H9 (cell line): Measurements from ENCODE around the gene DCAF17. TPM values are rescaled to one million over a fixed set of nuclear protein-coding genes. Genes with fewer than 3 reads are reported as not detected.

Experiments
- DNase-seq: peaks from one replicate; pipeline ENCODE4 v3.0.0-alpha.2; 2017
- H2AFZ ChIP-seq: one replicate; pipeline ENCODE4 v1.6.1; 2013; ENCODE audit warnings: mild to moderate bottlenecking, low read length, control low read depth, moderate library complexity
- H2AK5ac ChIP-seq: 2 replicates; pipeline ENCODE4 v1.6.1; 2013; ENCODE audit warnings: low read length, control low read depth, mixed read lengths; ENCODE audit not compliant: insufficient read length
- H2BK120ac ChIP-seq: one replicate; pipeline ENCODE4 v1.6.1; 2013; ENCODE audit warnings: low read depth, mild to moderate bottlenecking, low read length, control low read depth, inconsistent platforms; ENCODE audit not compliant: poor library complexity, severe bottlenecking
- H2BK12ac ChIP-seq: 2 replicates; pipeline ENCODE4 v1.6.1; 2013; ENCODE audit warnings: low read length, control low read depth, mixed read lengths, low read depth; ENCODE audit not compliant: insufficient read length
- H2BK15ac ChIP-seq: 2 replicates; pipeline ENCODE4 v1.6.1; 2013; ENCODE audit warnings: low read depth, low read length, control low read depth
- H2BK20ac ChIP-seq: one replicate; pipeline ENCODE4 v1.6.1; 2013; ENCODE audit warnings: low read depth, mild to moderate bottlenecking, low read length, control low read depth, inconsistent platforms; ENCODE audit not compliant: poor library complexity, severe bottlenecking
- H2BK5ac ChIP-seq: 2 replicates; pipeline ENCODE4 v1.6.1; 2013; ENCODE audit warnings: low read length, control low read depth, mixed read lengths; ENCODE audit not compliant: insufficient read length
- H3K14ac ChIP-seq: 2 replicates; pipeline ENCODE4 v1.6.1; 2013; ENCODE audit warnings: low read length, control low read depth; ENCODE audit not compliant: insufficient read depth
- H3K18ac ChIP-seq: 2 replicates; pipeline ENCODE4 v1.6.1; 2013; ENCODE audit warnings: low read depth, mild to moderate bottlenecking, mixed read lengths, low read length, control low read depth; ENCODE audit not compliant: insufficient read length
- H3K23ac ChIP-seq: 2 replicates; pipeline ENCODE4 v1.6.1; 2013; ENCODE audit warnings: low read length, control low read depth, mixed read lengths, low read depth; ENCODE audit not compliant: insufficient read length
- H3K23me2 ChIP-seq: 2 replicates; pipeline ENCODE4 v1.6.1; 2013; ENCODE audit warnings: low read depth, mild to moderate bottlenecking, mixed read lengths, low read length, control low read depth; ENCODE audit not compliant: insufficient read length, poor library complexity, severe bottlenecking
- H3K27ac ChIP-seq: 2 replicates; pipeline ENCODE4 v1.5.1; 2013; ENCODE audit warnings: low read length, control low read depth, mixed read lengths, low read depth; ENCODE audit not compliant: insufficient read length
- H3K27me3 ChIP-seq: 2 replicates; pipeline ENCODE4 v1.6.1; 2013; ENCODE audit warnings: low read length, control low read depth, inconsistent platforms; ENCODE audit not compliant: insufficient read depth
- H3K4ac ChIP-seq: 2 replicates; pipeline ENCODE4 v1.6.1; 2013; ENCODE audit warnings: low read depth, mild to moderate bottlenecking, control low read depth, inconsistent platforms, low read length, moderate library complexity
- H3K4me1 ChIP-seq: 2 replicates; pipeline ENCODE4 v1.6.1; 2013; ENCODE audit warnings: low read length, control low read depth, inconsistent platforms; ENCODE audit not compliant: insufficient read depth
- H3K4me2 ChIP-seq: 2 replicates; pipeline ENCODE4 v1.6.1; 2013; ENCODE audit warnings: low read length, control low read depth, mixed read lengths; ENCODE audit not compliant: insufficient read length, insufficient read depth
- H3K56ac ChIP-seq: 2 replicates; pipeline ENCODE4 v1.6.1; 2013; ENCODE audit warnings: low read depth, mild to moderate bottlenecking, mixed read lengths, low read length, control low read depth; ENCODE audit not compliant: insufficient read length
- H3K79me1 ChIP-seq: 2 replicates; pipeline ENCODE4 v1.6.1; 2013; ENCODE audit warnings: low read depth, mild to moderate bottlenecking, moderate library complexity, low read length, control low read depth, inconsistent platforms; ENCODE audit not compliant: insufficient read depth, poor library complexity, severe bottlenecking
- H3K79me2 ChIP-seq: 2 replicates; pipeline ENCODE4 v1.6.1; 2013; ENCODE audit warnings: low read length, control low read depth, inconsistent platforms; ENCODE audit not compliant: insufficient read depth
- H3K9ac ChIP-seq: 2 replicates; pipeline ENCODE4 v1.6.1; 2013; ENCODE audit warnings: low read length, control low read depth, mixed read lengths; ENCODE audit not compliant: insufficient read length; ENCODE audit errors: extremely low read depth
- H3K9me3 ChIP-seq: one replicate; pipeline ENCODE4 v1.6.1; 2013; ENCODE audit warnings: low read depth, low read length, inconsistent platforms; ENCODE audit not compliant: control insufficient read depth
- H3T11ph ChIP-seq: one replicate; pipeline ENCODE4 v1.6.1; 2013; ENCODE audit warnings: mild to moderate bottlenecking, low read length, control low read depth, inconsistent platforms
- H4K20me1 ChIP-seq: one replicate; pipeline ENCODE4 v1.6.1; 2013; ENCODE audit not compliant: control insufficient read depth, insufficient read length, insufficient read depth
- H4K5ac ChIP-seq: 2 replicates; pipeline ENCODE4 v1.6.1; 2013; ENCODE audit warnings: low read depth, mild to moderate bottlenecking, mixed read lengths, low read length, control low read depth; ENCODE audit not compliant: insufficient read length
- H4K8ac ChIP-seq: replicated peaks from 2 replicates; pipeline ENCODE4 v1.6.1; 2013; ENCODE audit warnings: low read length, control low read depth, mixed read lengths, low read depth; ENCODE audit not compliant: insufficient read length
- H4K91ac ChIP-seq: 2 replicates; pipeline ENCODE4 v1.6.1; 2013; ENCODE audit warnings: low read depth, mild to moderate bottlenecking, moderate library complexity, mixed read lengths, low read length, control low read depth; ENCODE audit not compliant: insufficient read length
- H3K27ac Mint-ChIP-seq, 3 experiments: 2 replicates in 2 of 3; 3 replicates in 1 of 3; pipeline ENCODE4 v1.8.0; 2020 to 2021; ENCODE audit warnings: mixed read lengths in 3 of 3, mild to moderate bottlenecking in 1 of 3, moderate library complexity in 1 of 3
- H3K27me3 Mint-ChIP-seq: 2 replicates; pipeline ENCODE4 v1.8.0; 2021; ENCODE audit warnings: low read depth, mild to moderate bottlenecking, moderate library complexity, mixed read lengths
- H3K36me3 Mint-ChIP-seq, 3 experiments: 2 replicates in 2 of 3; 3 replicates in 1 of 3; pipeline ENCODE4 v1.8.0; 2020 to 2021; ENCODE audit warnings: low read depth in 3 of 3, mixed read lengths in 3 of 3; ENCODE audit not compliant: insufficient read depth in 1 of 3
- H3K4me1 Mint-ChIP-seq, 2 experiments: 2 replicates each; pipeline ENCODE4 v1.8.0; 2020; ENCODE audit warnings: mixed read lengths in 2 of 2
- H3K4me3 Mint-ChIP-seq, 2 experiments: 2 replicates in 1 of 2; 3 replicates in 1 of 2; pipeline ENCODE4 v1.8.0; 2020 to 2021; ENCODE audit warnings: mild to moderate bottlenecking in 2 of 2, mixed read lengths in 2 of 2, moderate library complexity in 1 of 2
- H3K9me3 Mint-ChIP-seq, 2 experiments: 2 replicates in 1 of 2; 3 replicates in 1 of 2; pipeline ENCODE4 v1.8.0; 2020; ENCODE audit warnings: mild to moderate bottlenecking in 2 of 2, mixed read lengths in 2 of 2, moderate library complexity in 1 of 2
- WGBS: extraction: QIAGEN DNeasy Blood & Tissue Kit; methylation state at CpG from one replicate; pipeline ENCODE4 v1.1.7; 2013; ENCODE audit warnings: missing lambda C conversion rate, low lambda C conversion rate, mixed read lengths; ENCODE audit not compliant: insufficient read length; ENCODE audit errors: extremely low coverage; 5-methylcytosine and 5-hydroxymethylcytosine counted together
- total RNA-seq: library from RNA; stranded (reverse); gene quantifications from 2 replicates; pipeline ENCODE4 v1.2.1, GENCODE V29; 2021
- TF ChIP-seq, protein P1 (sequence below): fragments of 200-600 bp; sonication (generic); conservative IDR thresholded peaks from 3 replicates; pipeline ENCODE4 v1.8.0; 2021; ENCODE audit warnings: antibody characterized with exemption, mild to moderate bottlenecking

Gene DCAF17
- total RNA-seq, 1 experiment from 2014 or later = 28.1 TPM

DNA sequence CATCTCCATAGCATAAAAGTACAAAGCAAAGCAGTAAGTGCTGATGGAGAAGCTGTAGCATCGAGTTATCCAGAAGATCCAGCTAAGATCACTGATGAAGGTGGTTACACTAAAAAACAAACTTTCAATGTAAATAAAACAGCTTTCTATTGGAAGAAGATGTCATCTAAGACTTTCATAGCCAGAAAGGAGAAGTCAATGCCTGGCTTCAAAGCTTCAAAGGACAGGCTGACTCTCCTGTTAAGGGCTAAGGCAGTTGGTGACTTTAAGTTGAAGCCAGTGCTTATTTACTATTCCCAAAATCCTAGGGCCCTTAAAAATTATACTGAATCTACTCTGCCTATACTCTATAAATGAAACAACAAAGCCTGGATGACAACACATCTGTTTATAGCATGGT is 44.2 kb upstream of the DCAF17 start:
- H3K56ac ChIP-seq = no peak overlapping the region
- H3K4me1 ChIP-seq = peaks cover 9% of the 10 kb centered on the region; the same call in 1 of the 2 replicates
- H3K4me2 ChIP-seq = no peak overlapping the region
- no peak overlapping the region for H2BK20ac ChIP-seq
- no peaks in the 10 kb centered on the region; the same call in 1 of the 2 replicates for H3K79me2 ChIP-seq
- Mint-ChIP-seq H3K36me3 (peaks cover 0 to 5% (median 3%) of the 10 kb centered on the region in 3 experiments; a peak in 1 of 7 replicates), H3K4me3 (no peak overlapping the region), H3K9me3 (no peaks in the 10 kb centered on the region), H3K27me3 (no peaks in the 10 kb centered on the region), H3K4me1 (peaks cover 53 to 56% of the 10 kb centered on the region in 2 experiments), H3K27ac (no peak overlapping the region)
- no peak overlapping the region for H3K27ac ChIP-seq
- H4K91ac ChIP-seq = no peak overlapping the region
- H2BK15ac ChIP-seq = no peak overlapping the region
- no peak overlapping the region for H3K4ac ChIP-seq
- no peak overlapping the region for H3T11ph ChIP-seq
- no peak overlapping the region for H2AK5ac ChIP-seq
- H4K8ac ChIP-seq = no peak overlapping the region
- no peak for DNase-seq
- H4K5ac ChIP-seq = no peak overlapping the region
- no peaks in the 10 kb centered on the region for H3K9me3 ChIP-seq
- H2BK5ac ChIP-seq = no peak overlapping the region
- H4K20me1 ChIP-seq = no peaks in the 10 kb centered on the region
- no peaks in the 10 kb centered on the region for H3K27me3 ChIP-seq
- H2BK12ac ChIP-seq = no peak overlapping the region
- H3K79me1 ChIP-seq = no peaks in the 10 kb centered on the region
- no peaks in the 10 kb centered on the region for H3K23me2 ChIP-seq
- TF ChIP-seq, protein P1, sequence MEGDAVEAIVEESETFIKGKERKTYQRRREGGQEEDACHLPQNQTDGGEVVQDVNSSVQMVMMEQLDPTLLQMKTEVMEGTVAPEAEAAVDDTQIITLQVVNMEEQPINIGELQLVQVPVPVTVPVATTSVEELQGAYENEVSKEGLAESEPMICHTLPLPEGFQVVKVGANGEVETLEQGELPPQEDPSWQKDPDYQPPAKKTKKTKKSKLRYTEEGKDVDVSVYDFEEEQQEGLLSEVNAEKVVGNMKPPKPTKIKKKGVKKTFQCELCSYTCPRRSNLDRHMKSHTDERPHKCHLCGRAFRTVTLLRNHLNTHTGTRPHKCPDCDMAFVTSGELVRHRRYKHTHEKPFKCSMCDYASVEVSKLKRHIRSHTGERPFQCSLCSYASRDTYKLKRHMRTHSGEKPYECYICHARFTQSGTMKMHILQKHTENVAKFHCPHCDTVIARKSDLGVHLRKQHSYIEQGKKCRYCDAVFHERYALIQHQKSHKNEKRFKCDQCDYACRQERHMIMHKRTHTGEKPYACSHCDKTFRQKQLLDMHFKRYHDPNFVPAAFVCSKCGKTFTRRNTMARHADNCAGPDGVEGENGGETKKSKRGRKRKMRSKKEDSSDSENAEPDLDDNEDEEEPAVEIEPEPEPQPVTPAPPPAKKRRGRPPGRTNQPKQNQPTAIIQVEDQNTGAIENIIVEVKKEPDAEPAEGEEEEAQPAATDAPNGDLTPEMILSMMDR = no peak
- H3K23ac ChIP-seq = no peak overlapping the region
- H2BK120ac ChIP-seq = no peak overlapping the region
- no peak overlapping the region for H2AFZ ChIP-seq
- no peak overlapping the region for H3K14ac ChIP-seq
- no peak overlapping the region for H3K18ac ChIP-seq
- WGBS = no CpG with 5 or more reads among the region's 1 CpG
- no peak overlapping the region for H3K9ac ChIP-seq
